A673 (cell line): ENCODE data around the gene SPATA2L. TPM values are rescaled to one million over a fixed set of nuclear protein-coding genes. Genes with fewer than 3 reads are reported as not detected.

ENCODE experiments used
- BruUV-seq: library from RNA; stranded (reverse); fragments of 400-500 nt; replicated peaks from 2 replicates; lab custom pipeline; 2021; lab: Mats Ljungman, UMichigan
- CTCF ChIA-PET: fragments of 300-600 bp; sonication (Branson Sonifier 250); formaldehyde crosslinking; loops from one replicate; lab custom pipeline; 2022; ENCODE audit warnings: antibody characterized with exemption; lab: Charles Lee
- POLR2A ChIA-PET: fragments of 300-600 bp; sonication (Branson Sonifier 250); formaldehyde crosslinking; loops from one replicate; lab custom pipeline; 2022; ENCODE audit warnings: antibody characterized with exemption; ENCODE audit not compliant: low non-redundant PET; lab: Charles Lee
- DNase-seq: peaks from one replicate; pipeline ENCODE4 v3.0.0-alpha.2; 2015; ENCODE audit warnings: low spot score
- H3K27ac ChIP-seq: fragments of 200-600 bp; sonication (generic); 2 replicates; pipeline ENCODE4 v1.5.1; 2016; ENCODE audit warnings: mixed run types, low read depth, mild to moderate bottlenecking, mixed read lengths, antibody characterized with exemption, low read length; ENCODE audit not compliant: poor library complexity, severe bottlenecking
- H3K27me3 ChIP-seq: fragments of 200-600 bp; sonication (generic); replicated peaks from 2 replicates; pipeline ENCODE4 v1.6.1; 2017; ENCODE audit warnings: mixed run types, low read depth, mild to moderate bottlenecking, mixed read lengths, antibody characterized with exemption, low read length; ENCODE audit not compliant: insufficient read depth, poor library complexity
- H3K36me3 ChIP-seq: fragments of 200-600 bp; sonication (generic); 2 replicates; pipeline ENCODE4 v1.6.1; 2016; ENCODE audit warnings: mixed run types, mild to moderate bottlenecking, mixed read lengths, antibody characterized with exemption, low read length; ENCODE audit not compliant: insufficient read depth, poor library complexity, severe bottlenecking
- H3K4me1 ChIP-seq: fragments of 200-600 bp; sonication (generic); 2 replicates; pipeline ENCODE4 v1.6.1; 2017; ENCODE audit warnings: mixed run types, mild to moderate bottlenecking, mixed read lengths, antibody characterized with exemption, low read length; ENCODE audit not compliant: insufficient read depth, poor library complexity, severe bottlenecking
- H3K4me3 ChIP-seq: fragments of 200-600 bp; sonication (generic); 2 replicates; pipeline ENCODE4 v1.5.1; 2016; ENCODE audit warnings: low read depth, mixed run types, mild to moderate bottlenecking, mixed read lengths, low read length; ENCODE audit not compliant: poor library complexity, severe bottlenecking
- H3K9me3 ChIP-seq: fragments of 200-600 bp; sonication (generic); 2 replicates; pipeline ENCODE4 v1.6.1; 2016; ENCODE audit warnings: mixed run types, low read depth, mild to moderate bottlenecking, mixed read lengths, antibody characterized with exemption, low read length; ENCODE audit not compliant: poor library complexity, severe bottlenecking
- EZH2 ChIP-seq: fragments of 200-600 bp; sonication (generic); IDR thresholded peaks from 2 replicates; pipeline ENCODE4 v1.6.1; 2017; ENCODE audit warnings: borderline replicate concordance, low read depth, mild to moderate bottlenecking, mixed read lengths, antibody characterized with exemption, low read length; ENCODE audit not compliant: poor library complexity, severe bottlenecking
- intact Hi-C: fragments of 100-400 bp; cut with micrococcal nuclease; formaldehyde crosslinking; loops from one replicate; pipeline ENCODE4 v1.10.0; 2022; ENCODE audit not compliant: unreplicated experiment
- total RNA-seq: library from RNA; stranded (reverse); gene quantifications from 2 replicates; pipeline ENCODE4 v1.2.3, GENCODE V29; 2021
- TF ChIP-seq, protein P1 (sequence below): fragments of 300-800, 200-600 bp; sonication (generic); conservative IDR thresholded peaks from 2 replicates; pipeline ENCODE4 v1.5.1; 2017; ENCODE audit warnings: low read depth, mild to moderate bottlenecking, antibody characterized with exemption, low read length, moderate library complexity, mixed read lengths

Gene SPATA2L
- total RNA-seq, 1 experiment from 2014 or later: 19.1 TPM

- BruUV-seq: no TSS peak
- intact Hi-C loops: no loop called here
- Histone ChIP-seq H3K4me3 (no peak overlapping the region), H3K9me3 (no peaks in the 10 kb centered on the region), H3K27ac (no peak overlapping the region), H3K27me3 (no peaks in the 10 kb centered on the region), H3K4me1 (no peaks in the 10 kb centered on the region), H3K36me3 (peaks cover 93% of the 10 kb centered on the region)
- TF ChIP-seq EZH2: no peak
- TF ChIP-seq, protein P1, sequence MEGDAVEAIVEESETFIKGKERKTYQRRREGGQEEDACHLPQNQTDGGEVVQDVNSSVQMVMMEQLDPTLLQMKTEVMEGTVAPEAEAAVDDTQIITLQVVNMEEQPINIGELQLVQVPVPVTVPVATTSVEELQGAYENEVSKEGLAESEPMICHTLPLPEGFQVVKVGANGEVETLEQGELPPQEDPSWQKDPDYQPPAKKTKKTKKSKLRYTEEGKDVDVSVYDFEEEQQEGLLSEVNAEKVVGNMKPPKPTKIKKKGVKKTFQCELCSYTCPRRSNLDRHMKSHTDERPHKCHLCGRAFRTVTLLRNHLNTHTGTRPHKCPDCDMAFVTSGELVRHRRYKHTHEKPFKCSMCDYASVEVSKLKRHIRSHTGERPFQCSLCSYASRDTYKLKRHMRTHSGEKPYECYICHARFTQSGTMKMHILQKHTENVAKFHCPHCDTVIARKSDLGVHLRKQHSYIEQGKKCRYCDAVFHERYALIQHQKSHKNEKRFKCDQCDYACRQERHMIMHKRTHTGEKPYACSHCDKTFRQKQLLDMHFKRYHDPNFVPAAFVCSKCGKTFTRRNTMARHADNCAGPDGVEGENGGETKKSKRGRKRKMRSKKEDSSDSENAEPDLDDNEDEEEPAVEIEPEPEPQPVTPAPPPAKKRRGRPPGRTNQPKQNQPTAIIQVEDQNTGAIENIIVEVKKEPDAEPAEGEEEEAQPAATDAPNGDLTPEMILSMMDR: no peak
- POLR2A ChIA-PET: no interaction called here
- CTCF ChIA-PET: no interaction called here
- no peak for DNase-seq
These were observed 36.0 kb upstream of the SPATA2L start for GRCh38 chr16:89737341-89738071.

GRCh38 chr16:89736554-89736953 lies 35.0 kb upstream of the SPATA2L start:
- no TSS peak for BruUV-seq
- ChIA-PET CTCF (no interaction called here), POLR2A (no interaction called here)
- Histone ChIP-seq H3K4me1 (no peaks in the 10 kb centered on the region), H3K36me3 (peaks cover 94% of the 10 kb centered on the region), H3K9me3 (no peaks in the 10 kb centered on the region), H3K27ac (no peak overlapping the region), H3K4me3 (no peak overlapping the region), H3K27me3 (no peaks in the 10 kb centered on the region)
- intact Hi-C loops: no loop called here
- TF ChIP-seq, protein P1: no peak
- TF ChIP-seq EZH2: no peak
- DNase-seq: no peak

GRCh38 chr16:89733792-89734191 lies 32.3 kb upstream of the SPATA2L start:
- Histone ChIP-seq H3K4me1 (no peaks in the 10 kb centered on the region), H3K9me3 (no peaks in the 10 kb centered on the region), H3K36me3 (peaks cover 89% of the 10 kb centered on the region), H3K27ac (no peak overlapping the region), H3K4me3 (no peak overlapping the region), H3K27me3 (no peaks in the 10 kb centered on the region)
- intact Hi-C loops: no loop called here
- ChIA-PET POLR2A (interaction anchor here (0.6 kb wide), 1 partner anchor 248 kb away, joined by 3 read pairs; no protein-coding TSS in a partner anchor), CTCF (no interaction called here)
- no peak for DNase-seq
- BruUV-seq: no TSS peak
- TF ChIP-seq, protein P1: no peak
- TF ChIP-seq EZH2: no peak
